Lower leg skin (tissue), 3 donors: ENCODE measurements around the gene STXBP2.

Experiments
- CTCF ChIP-seq, 3 donors: fragments of 450-650 bp; IDR thresholded peaks; one replicate each; pipeline ENCODE4 v1.5.1; 2016; ENCODE audit warnings: antibody characterized with exemption in 3 of 3, mild to moderate bottlenecking in 3 of 3, moderate library complexity in 2 of 3
- POLR2A ChIP-seq, 2 donors: fragments of 450-650 bp; IDR thresholded peaks; one replicate each; pipeline ENCODE4 v1.6.1; 2016 to 2017; ENCODE audit warnings: antibody characterized with exemption in 2 of 2, mild to moderate bottlenecking in 1 of 2, moderate library complexity in 1 of 2

- TF ChIP-seq POLR2A (IDR thresholded peaks at IDR 0.05) = no peak
- no peak for TF ChIP-seq CTCF (IDR thresholded peaks at IDR 0.05)
Measured at GRCh38 chr19:7623725-7624603, 12.9 kb upstream of the STXBP2 start.
